GM12874 (cell line): ENCODE measurements around the gene ROBO4.

Experiments
- TF ChIP-seq, protein P1 (sequence below): IDR thresholded peaks from 2 replicates; pipeline ENCODE4 v1.5.1; 2011; ENCODE audit warnings: low read depth, mild to moderate bottlenecking, control low read depth, low read length, moderate library complexity; ENCODE audit not compliant: insufficient read depth

ROBO4 gene

DNA sequence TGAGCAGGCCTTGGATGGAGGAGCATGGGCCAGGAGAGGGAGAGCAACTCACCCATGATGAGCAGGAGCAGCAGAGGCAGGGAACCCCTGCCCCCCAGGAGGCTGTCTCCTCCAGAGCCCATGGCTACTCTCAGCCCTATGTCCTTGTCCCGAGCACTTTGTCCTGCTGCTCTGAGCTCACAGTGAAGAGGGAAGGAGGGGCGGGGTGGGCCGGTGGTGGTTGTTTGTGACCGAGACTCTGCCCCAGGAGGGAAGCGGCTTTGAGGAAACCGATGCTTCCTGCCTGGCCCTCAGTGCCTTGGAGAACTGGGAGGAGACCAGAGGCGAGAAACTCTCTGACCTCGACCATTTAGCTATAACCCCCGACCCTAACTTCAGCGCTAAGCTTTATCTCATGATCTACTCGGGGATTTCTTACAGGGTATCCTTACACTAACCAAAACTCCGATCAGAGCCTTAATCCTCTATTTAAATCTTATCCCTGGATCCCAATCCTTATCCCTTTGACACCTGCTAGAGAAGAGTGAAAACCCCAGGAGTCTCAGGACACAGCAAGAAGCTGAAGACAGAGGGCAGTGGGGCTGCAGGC is at the start of gene ROBO4:
TSS of gene ROBO4 (minus strand) at position 192 of the 589 bp plus-strand sequence. CDS start at position 122, 70 bp downstream.
- TF ChIP-seq, protein P1, sequence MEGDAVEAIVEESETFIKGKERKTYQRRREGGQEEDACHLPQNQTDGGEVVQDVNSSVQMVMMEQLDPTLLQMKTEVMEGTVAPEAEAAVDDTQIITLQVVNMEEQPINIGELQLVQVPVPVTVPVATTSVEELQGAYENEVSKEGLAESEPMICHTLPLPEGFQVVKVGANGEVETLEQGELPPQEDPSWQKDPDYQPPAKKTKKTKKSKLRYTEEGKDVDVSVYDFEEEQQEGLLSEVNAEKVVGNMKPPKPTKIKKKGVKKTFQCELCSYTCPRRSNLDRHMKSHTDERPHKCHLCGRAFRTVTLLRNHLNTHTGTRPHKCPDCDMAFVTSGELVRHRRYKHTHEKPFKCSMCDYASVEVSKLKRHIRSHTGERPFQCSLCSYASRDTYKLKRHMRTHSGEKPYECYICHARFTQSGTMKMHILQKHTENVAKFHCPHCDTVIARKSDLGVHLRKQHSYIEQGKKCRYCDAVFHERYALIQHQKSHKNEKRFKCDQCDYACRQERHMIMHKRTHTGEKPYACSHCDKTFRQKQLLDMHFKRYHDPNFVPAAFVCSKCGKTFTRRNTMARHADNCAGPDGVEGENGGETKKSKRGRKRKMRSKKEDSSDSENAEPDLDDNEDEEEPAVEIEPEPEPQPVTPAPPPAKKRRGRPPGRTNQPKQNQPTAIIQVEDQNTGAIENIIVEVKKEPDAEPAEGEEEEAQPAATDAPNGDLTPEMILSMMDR, result no peak

DNA sequence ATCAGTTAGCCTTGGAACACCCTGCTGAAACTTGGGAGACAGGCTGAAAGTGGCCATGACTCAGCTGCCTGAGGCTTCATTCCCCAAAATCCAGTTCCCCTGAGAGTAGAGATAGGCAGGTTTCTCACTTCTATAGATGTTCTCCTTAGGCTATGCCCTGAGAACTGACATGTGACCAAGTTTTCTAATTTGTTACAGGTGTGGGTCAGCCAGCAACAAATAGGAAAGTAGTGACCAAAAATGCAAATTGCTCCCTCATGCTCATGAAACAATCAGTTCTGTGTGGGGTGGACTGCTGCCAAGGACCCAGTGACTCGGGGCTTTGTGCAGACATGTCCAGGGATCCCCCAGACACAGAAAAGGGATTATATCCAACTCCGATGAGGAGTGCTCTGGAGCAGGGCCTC is 49.1 kb upstream of the ROBO4 start:
- TF ChIP-seq, protein P1, result no peak

DNA sequence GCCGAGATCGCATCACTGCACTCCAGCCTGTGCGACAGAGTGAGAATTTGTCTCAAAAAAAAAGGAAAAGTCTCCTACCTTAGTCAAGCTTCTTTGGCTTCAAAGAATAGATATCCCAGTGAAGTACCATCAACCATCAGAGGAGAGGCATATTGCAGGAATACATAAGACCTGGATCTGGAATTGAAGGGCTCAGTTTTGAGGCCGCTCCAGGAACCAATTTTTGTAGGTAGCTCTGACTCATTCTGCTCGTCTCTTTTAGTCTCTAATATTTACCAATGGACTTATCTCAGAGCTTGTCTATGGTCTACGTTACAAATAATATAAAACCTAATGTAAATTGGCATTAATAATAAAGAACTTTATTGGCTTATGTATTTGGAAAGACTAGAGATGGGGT is 48.2 kb upstream of the ROBO4 start:
- TF ChIP-seq, protein P1, result no peak

DNA sequence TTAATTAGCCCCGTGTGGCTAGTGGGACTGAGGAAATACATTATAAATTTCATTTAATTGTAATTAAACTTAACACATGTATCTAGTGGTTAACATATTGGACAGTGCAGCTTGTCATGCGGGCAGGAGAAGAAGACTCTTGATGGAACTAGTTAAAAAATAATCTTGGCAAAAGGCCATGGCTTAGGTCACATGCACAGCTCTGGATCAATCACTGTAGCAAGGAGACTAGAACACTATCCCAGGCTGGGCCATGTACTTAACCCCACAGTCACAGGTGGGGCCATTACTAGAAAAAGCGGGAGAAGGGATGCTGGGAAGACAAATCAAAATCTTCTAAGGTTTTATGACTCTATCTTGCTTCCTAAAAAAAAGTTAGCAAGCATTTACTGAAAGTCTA is 46.9 kb upstream of the ROBO4 start:
- TF ChIP-seq, protein P1, result no peak

DNA sequence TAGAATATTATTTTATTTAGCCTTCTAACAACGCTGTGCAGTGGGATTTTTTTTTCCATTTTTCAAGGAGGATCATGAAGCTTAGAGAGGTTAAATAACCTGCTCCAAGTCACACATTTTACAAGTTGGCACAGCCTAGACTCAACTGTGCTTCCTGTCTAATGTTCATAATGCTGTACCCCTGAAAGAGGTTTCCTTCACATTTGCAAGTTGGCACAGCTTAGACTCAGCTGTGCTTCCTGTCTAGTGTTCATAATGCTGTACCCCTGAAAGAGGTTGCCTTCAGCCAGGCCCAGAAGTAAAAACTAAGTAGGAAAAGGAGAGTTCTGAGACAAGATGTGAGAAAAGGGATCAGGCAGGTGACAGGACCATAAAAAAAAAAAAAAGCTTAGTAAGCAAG is 46.1 kb upstream of the ROBO4 start:
- TF ChIP-seq, protein P1, result no peak

DNA sequence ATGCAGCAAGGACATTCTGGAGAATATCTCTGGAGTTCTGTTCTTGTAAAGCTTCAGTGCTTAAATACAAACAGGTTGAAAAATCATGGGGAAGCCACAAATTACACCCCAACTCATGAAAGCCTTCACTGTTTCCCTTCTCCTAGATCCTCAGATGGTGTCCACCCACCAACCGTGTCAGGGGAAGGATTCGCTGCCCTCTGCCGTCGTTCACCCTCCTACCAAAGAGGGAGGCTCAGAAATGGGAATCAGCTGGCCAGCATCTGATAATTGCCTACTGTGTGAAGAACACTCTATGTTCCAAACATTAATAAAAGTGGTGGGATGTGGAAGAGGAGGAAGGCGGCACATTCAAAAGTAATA is 45.6 kb upstream of the ROBO4 start:
- TF ChIP-seq, protein P1, result no peak

DNA sequence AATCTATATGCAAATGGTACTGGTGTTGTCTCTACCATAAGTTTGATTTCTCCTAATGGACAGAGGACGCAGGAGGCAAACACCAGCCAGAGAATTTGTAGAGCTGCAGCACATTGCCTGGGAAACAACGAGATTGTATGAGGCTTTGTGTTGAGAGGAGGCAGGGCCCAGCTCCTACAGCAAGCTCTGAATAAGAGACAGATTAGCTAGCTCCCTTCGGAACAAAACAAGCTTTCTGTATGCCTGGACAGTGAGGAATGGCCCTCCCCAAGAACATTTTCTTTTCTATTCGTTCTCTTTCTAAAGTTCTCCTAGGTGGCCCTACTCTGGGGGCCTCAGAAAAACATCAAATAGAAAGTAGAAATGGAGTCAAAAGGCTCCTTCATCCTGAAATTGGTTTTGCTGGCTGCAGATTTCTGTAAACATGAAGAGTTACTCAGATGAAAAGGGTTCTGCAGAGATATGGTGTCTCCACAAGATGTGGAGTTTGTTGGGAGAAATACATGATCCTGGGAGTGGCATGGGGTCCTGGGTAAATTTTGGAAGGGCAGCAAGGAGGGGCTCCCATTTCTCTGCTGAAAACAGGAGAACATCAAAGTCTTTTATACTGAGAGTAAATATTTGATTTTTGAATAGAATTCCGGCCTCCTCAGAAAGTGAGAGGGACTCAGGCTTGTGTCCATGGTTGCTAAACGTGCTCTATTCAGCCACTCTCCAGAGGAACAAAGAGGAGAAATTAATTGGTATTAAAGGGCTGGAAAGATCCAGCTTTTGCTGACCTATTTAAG is 45.0 kb upstream of the ROBO4 start:
- TF ChIP-seq, protein P1, result no peak
